ENCODE measurements around the gene FRMD8. TPM values are rescaled to one million over a fixed set of nuclear protein-coding genes. Genes with fewer than 3 reads are reported as not detected.

The FRMD8 gene
- total RNA-seq, 1 experiment from 2014 or later, result 22.7 TPM

DNA sequence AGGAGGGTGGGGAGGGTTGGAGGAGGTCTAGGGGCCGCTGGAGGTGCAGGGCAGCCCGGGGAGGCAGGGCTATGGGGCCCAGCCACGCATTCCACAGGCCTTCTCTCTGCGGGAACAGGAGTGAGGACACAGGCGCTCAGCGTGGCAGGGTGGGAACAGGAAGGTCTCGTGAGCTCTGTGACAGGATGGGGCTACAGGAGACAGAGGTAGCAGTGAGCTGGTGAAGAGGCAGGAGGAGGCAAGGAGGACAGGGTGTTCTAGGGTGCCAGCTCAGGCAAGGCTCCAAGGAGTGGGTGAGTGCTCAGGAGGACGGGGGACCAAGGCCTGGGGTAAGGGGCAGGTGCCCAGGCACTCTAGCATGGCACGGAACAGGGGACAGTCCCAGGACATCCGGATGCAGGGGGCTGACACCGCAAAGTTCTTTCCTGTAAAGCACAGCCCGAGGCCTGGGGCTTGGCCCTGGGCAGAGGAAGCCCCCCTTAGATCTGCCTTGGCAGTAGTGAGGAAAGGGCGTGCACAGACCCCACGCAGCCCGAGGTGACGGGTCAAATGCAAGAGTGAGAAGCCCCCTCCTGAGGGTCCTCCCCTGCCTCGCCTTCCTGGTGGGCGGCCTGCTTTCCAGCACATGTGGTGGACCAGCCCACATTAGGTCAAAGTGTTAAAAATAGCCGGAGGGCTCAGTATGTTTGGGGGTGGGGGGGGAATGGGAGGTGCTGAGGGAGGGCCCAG, 31.4 kb downstream of the FRMD8 start:
- Histone ChIP-seq H3K4ac (ENCODE audit: low read depth, low read length) (no peak overlapping the region), H4K8ac (replicated peaks; ENCODE audit: insufficient read length, low read depth, low read length) (no peak overlapping the region), H3K27me3 (ENCODE audit: insufficient read depth, low read length) (no peaks in the 10 kb centered on the region), H3K18ac (ENCODE audit: insufficient read length, low read depth, low read length) (no peak overlapping the region), H3K27ac (ENCODE audit: insufficient read length, low read depth, low read length) (no peak overlapping the region), H3K4me2 (ENCODE audit: insufficient read depth, insufficient read length, low read length) (no peak overlapping the region), H3K56ac (ENCODE audit: insufficient read length, low read depth, low read length) (no peak overlapping the region), H3K9me3 (ENCODE audit: control insufficient read depth, low read depth, low read length) (no peaks in the 10 kb centered on the region), H3K23me2 (ENCODE audit: insufficient read length, low read depth, low read length, poor library complexity, severe bottlenecking) (peaks cover 6% of the 10 kb centered on the region), H2BK120ac (ENCODE audit: low read depth, low read length, poor library complexity, severe bottlenecking) (no peak overlapping the region), H2AFZ (ENCODE audit: low read length) (no peak overlapping the region), H4K91ac (ENCODE audit: insufficient read length, low read depth, low read length) (peak overlapping the region; percentile 21), H4K5ac (ENCODE audit: insufficient read length, low read depth, low read length) (no peak overlapping the region), H3K4me1 (ENCODE audit: insufficient read depth, low read length) (peaks cover 3% of the 10 kb centered on the region; the same call in 1 of the 2 replicates), H2BK20ac (ENCODE audit: low read depth, low read length, poor library complexity, severe bottlenecking) (no peak overlapping the region), H3K14ac (ENCODE audit: insufficient read depth, low read length) (no peak overlapping the region; the same call in 1 of the 2 replicates), H3K9ac (ENCODE audit: extremely low read depth, insufficient read length, low read length) (no peak overlapping the region), H3K23ac (ENCODE audit: insufficient read length, low read depth, low read length) (no peak overlapping the region), H2AK5ac (ENCODE audit: insufficient read length, low read length) (no peak overlapping the region), H3T11ph (ENCODE audit: low read length) (no peak overlapping the region), H2BK12ac (ENCODE audit: insufficient read length, low read depth, low read length) (peak overlapping the region; percentile 18), H2BK15ac (ENCODE audit: low read depth, low read length) (no peak overlapping the region), H4K20me1 (ENCODE audit: control insufficient read depth, insufficient read depth, insufficient read length) (no peaks in the 10 kb centered on the region), H2BK5ac (ENCODE audit: insufficient read length, low read length) (no peak overlapping the region), H3K79me2 (ENCODE audit: insufficient read depth, low read length) (no peaks in the 10 kb centered on the region), H3K79me1 (ENCODE audit: insufficient read depth, low read depth, low read length, poor library complexity, severe bottlenecking) (no peaks in the 10 kb centered on the region)
- DNase-seq, result no peak
- no peak overlapping the region; a peak in 1 of 5 replicates for H3K4me3 Mint-ChIP-seq
- TF ChIP-seq, protein P1, sequence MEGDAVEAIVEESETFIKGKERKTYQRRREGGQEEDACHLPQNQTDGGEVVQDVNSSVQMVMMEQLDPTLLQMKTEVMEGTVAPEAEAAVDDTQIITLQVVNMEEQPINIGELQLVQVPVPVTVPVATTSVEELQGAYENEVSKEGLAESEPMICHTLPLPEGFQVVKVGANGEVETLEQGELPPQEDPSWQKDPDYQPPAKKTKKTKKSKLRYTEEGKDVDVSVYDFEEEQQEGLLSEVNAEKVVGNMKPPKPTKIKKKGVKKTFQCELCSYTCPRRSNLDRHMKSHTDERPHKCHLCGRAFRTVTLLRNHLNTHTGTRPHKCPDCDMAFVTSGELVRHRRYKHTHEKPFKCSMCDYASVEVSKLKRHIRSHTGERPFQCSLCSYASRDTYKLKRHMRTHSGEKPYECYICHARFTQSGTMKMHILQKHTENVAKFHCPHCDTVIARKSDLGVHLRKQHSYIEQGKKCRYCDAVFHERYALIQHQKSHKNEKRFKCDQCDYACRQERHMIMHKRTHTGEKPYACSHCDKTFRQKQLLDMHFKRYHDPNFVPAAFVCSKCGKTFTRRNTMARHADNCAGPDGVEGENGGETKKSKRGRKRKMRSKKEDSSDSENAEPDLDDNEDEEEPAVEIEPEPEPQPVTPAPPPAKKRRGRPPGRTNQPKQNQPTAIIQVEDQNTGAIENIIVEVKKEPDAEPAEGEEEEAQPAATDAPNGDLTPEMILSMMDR (conservative IDR thresholded peaks at IDR 0.05), result no peak
- H3K9me3 Mint-ChIP-seq, result no peaks in the 10 kb centered on the region; a peak in 2 of 5 replicates
- no peaks in the 10 kb centered on the region for H3K36me3 Mint-ChIP-seq (ENCODE audit: insufficient read depth in 1 of 3, low read depth in 3 of 3)
- H3K27me3 Mint-ChIP-seq (ENCODE audit: low read depth), result peaks cover 11% of the 10 kb centered on the region
- peak overlapping the region; percentile 70 to 92 (median 80); a peak in 4 of 7 replicates for H3K27ac Mint-ChIP-seq
- peaks cover 59 to 67% of the 10 kb centered on the region in 2 experiments for H3K4me1 Mint-ChIP-seq
- WGBS (ENCODE audit: extremely low coverage, insufficient read length, low lambda C conversion rate), result no CpG with 5 or more reads among the region's 19 CpGs

Measured in H9 (cell line).